H1 (cell line): ENCODE results near the gene ELP4. TPM values are rescaled to one million over a fixed set of nuclear protein-coding genes. Genes with fewer than 3 reads are reported as not detected.

Experiments used
- CTCF ChIA-PET: fragments of 300-600 bp; sonication (Branson Sonifier 250); formaldehyde crosslinking; loops from one replicate; lab custom pipeline; 2021; ENCODE audit not compliant: partially characterized antibody; lab: Charles Lee
- POLR2A ChIA-PET: fragments of 300-600 bp; sonication (Branson Sonifier 250); formaldehyde crosslinking; loops from one replicate; lab custom pipeline; 2021; ENCODE audit warnings: inconsistent platforms; ENCODE audit not compliant: partially characterized antibody; lab: Charles Lee
- DNase-seq, 2 experiments: peaks; one replicate each; pipeline versions ENCODE4 v3.0.0 to v3.0.0-alpha.2; 2010 to 2022; ENCODE audit warnings: low spot score in 2 of 2, low read depth in 1 of 2, mixed read lengths in 1 of 2
- FAIRE-seq: peaks from 2 replicates; lab custom pipeline; 2011; peaks lifted over from hg19 to GRCh38; lab: Jason Lieb, UNC
- H2AFZ ChIP-seq: 2 replicates; pipeline ENCODE4 v1.8.1; 2012; ENCODE audit warnings: low read length, inconsistent platforms
- H2AK5ac ChIP-seq: 2 replicates; pipeline ENCODE4 v1.6.1; 2013; ENCODE audit warnings: low read depth, low read length
- H2BK120ac ChIP-seq: replicated peaks from 2 replicates; pipeline ENCODE3; 2013; ENCODE audit warnings: low read depth, low read length, inconsistent platforms
- H2BK12ac ChIP-seq: 2 replicates; pipeline ENCODE4 v1.6.1; 2013; ENCODE audit warnings: low read depth, low read length
- H2BK15ac ChIP-seq: 2 replicates; pipeline ENCODE4 v1.6.1; 2013; ENCODE audit warnings: low read length
- H2BK20ac ChIP-seq: 2 replicates; pipeline ENCODE4 v1.6.1; 2013; ENCODE audit warnings: low read length
- H2BK5ac ChIP-seq: 2 replicates; pipeline ENCODE4 v1.6.1; 2013; ENCODE audit warnings: low read depth, low read length
- H3K14ac ChIP-seq: 2 replicates; pipeline ENCODE4 v1.6.1; 2013; ENCODE audit warnings: inconsistent platforms; ENCODE audit not compliant: insufficient read length
- H3K18ac ChIP-seq: 2 replicates; pipeline ENCODE4 v1.6.1; 2013; ENCODE audit warnings: low read length; ENCODE audit errors: extremely low read depth
- H3K23ac ChIP-seq: 2 replicates; pipeline ENCODE4 v1.6.1; 2013; ENCODE audit warnings: inconsistent platforms; ENCODE audit not compliant: insufficient read length
- H3K23me2 ChIP-seq: 2 replicates; pipeline ENCODE4 v1.6.1; 2013; ENCODE audit warnings: low read depth, low read length
- H3K27ac ChIP-seq: 2 replicates; pipeline ENCODE4 v1.6.1; 2011; ENCODE audit warnings: low read depth, low read length, inconsistent platforms
- H3K27me3 ChIP-seq, 4 experiments: replicated peaks in 1 of 4; 1 replicate in 1 of 4; 2 replicates in 3 of 4; pipeline versions ENCODE4 v1.6.1 to v1.8.1; 2011 to 2013; ENCODE audit warnings: low read length in 3 of 4, mild to moderate bottlenecking in 3 of 4, inconsistent platforms in 2 of 4, mixed read lengths in 2 of 4, moderate library complexity in 1 of 4; ENCODE audit not compliant: control insufficient read depth in 3 of 4, insufficient read depth in 3 of 4; ENCODE audit errors: extremely low read depth in 1 of 4
- H3K36me3 ChIP-seq, 4 experiments: 2 replicates each; pipeline versions ENCODE4 v1.6.1 to v1.8.1; 2011 to 2013; ENCODE audit warnings: mild to moderate bottlenecking in 4 of 4, low read length in 3 of 4, moderate library complexity in 2 of 4, control low read depth in 1 of 4, inconsistent platforms in 1 of 4; ENCODE audit not compliant: insufficient read depth in 4 of 4, control insufficient read depth in 2 of 4
- H3K4ac ChIP-seq: replicated peaks from 2 replicates; pipeline ENCODE3; 2013; ENCODE audit warnings: low read length, low read depth, mixed read lengths, inconsistent platforms; ENCODE audit not compliant: insufficient read length
- H3K4me1 ChIP-seq, 4 experiments: replicated peaks in 1 of 4; 1 replicate in 1 of 4; 2 replicates in 3 of 4; pipeline versions ENCODE4 v1.6.1 to v1.8.1; 2011 to 2013; ENCODE audit warnings: low read length in 3 of 4, inconsistent platforms in 2 of 4, mixed read lengths in 1 of 4; ENCODE audit not compliant: insufficient read depth in 4 of 4, control insufficient read depth in 3 of 4
- H3K4me2 ChIP-seq, 2 experiments: 2 replicates each; pipeline versions ENCODE4 v1.6.1 to v1.8.1; 2011 to 2013; ENCODE audit warnings: low read depth in 2 of 2, low read length in 2 of 2, control low read depth in 1 of 2, inconsistent platforms in 1 of 2, mild to moderate bottlenecking in 1 of 2; ENCODE audit not compliant: insufficient read depth in 1 of 2
- H3K4me3 ChIP-seq, 4 experiments: fragments of 200-600, 300-600 bp in 1 of 4; sonication (generic), shearing (Covaris generic), sonication (Bioruptor Twin) in 1 of 4; 2 replicates each; pipeline versions ENCODE4 v1.5.1 to v1.8.1; 2011 to 2016; ENCODE audit warnings: low read length in 4 of 4, low read depth in 3 of 4, control low read depth in 2 of 4, inconsistent platforms in 2 of 4, mild to moderate bottlenecking in 2 of 4, mixed read lengths in 1 of 4, moderate library complexity in 1 of 4; ENCODE audit not compliant: insufficient read depth in 2 of 4; ENCODE audit errors: extremely low read depth in 1 of 4
- H3K56ac ChIP-seq: replicated peaks from 2 replicates; pipeline ENCODE3; 2013; ENCODE audit warnings: low read depth, mild to moderate bottlenecking, mixed read lengths, low read length, inconsistent platforms; ENCODE audit not compliant: insufficient read length
- H3K79me1 ChIP-seq: 2 replicates; pipeline ENCODE4 v1.6.1; 2013; ENCODE audit warnings: low read depth, low read length, control low read depth
- H3K79me2 ChIP-seq, 2 experiments: 2 replicates each; pipeline versions ENCODE4 v1.6.1 to v1.8.1; 2012 to 2013; ENCODE audit warnings: low read length in 2 of 2, mild to moderate bottlenecking in 2 of 2, inconsistent platforms in 1 of 2; ENCODE audit not compliant: insufficient read depth in 2 of 2, control insufficient read depth in 1 of 2
- H3K9ac ChIP-seq, 4 experiments: replicated peaks in 1 of 4; 1 replicate in 1 of 4; 2 replicates in 3 of 4; pipeline versions ENCODE4 v1.6.1 to v1.8.1; 2011 to 2013; ENCODE audit warnings: low read depth in 3 of 4, low read length in 3 of 4, control low read depth in 2 of 4, mild to moderate bottlenecking in 2 of 4, moderate library complexity in 2 of 4, inconsistent platforms in 1 of 4; ENCODE audit errors: extremely low read depth in 1 of 4
- H3K9me3 ChIP-seq, 2 experiments: 2 replicates each; pipeline versions ENCODE4 v1.6.1 to v1.8.1; 2012 to 2013; ENCODE audit warnings: mild to moderate bottlenecking in 2 of 2, moderate library complexity in 2 of 2, control low read depth in 1 of 2, inconsistent platforms in 1 of 2, low read depth in 1 of 2, low read length in 1 of 2, mixed read lengths in 1 of 2; ENCODE audit not compliant: insufficient read depth in 2 of 2
- H4K20me1 ChIP-seq, 2 experiments: replicated peaks in 1 of 2; 2 replicates each; pipeline versions ENCODE3 to v1.8.1; 2011 to 2013; ENCODE audit warnings: inconsistent platforms in 2 of 2, low read length in 2 of 2, mild to moderate bottlenecking in 1 of 2; ENCODE audit not compliant: insufficient read depth in 2 of 2, control insufficient read depth in 1 of 2
- H4K5ac ChIP-seq: 2 replicates; pipeline ENCODE4 v1.6.1; 2013; ENCODE audit warnings: low read length, low read depth, mixed read lengths, inconsistent platforms; ENCODE audit not compliant: insufficient read length
- H4K8ac ChIP-seq: 2 replicates; pipeline ENCODE4 v1.8.0; 2013; ENCODE audit warnings: mild to moderate bottlenecking, moderate library complexity, low read length, inconsistent platforms; ENCODE audit not compliant: insufficient read depth; ENCODE audit errors: extremely low read depth
- H4K91ac ChIP-seq: replicated peaks from 2 replicates; pipeline ENCODE3; 2013; ENCODE audit warnings: low read length, mixed read lengths, inconsistent platforms; ENCODE audit not compliant: insufficient read length
- NRF1 ChIP-seq: IDR thresholded peaks from 2 replicates; pipeline ENCODE4 v1.6.1; 2011; ENCODE audit warnings: mild to moderate bottlenecking, low read depth, low read length, improper control_type of control experiment
- SAP30 ChIP-seq: fragments of 300-600 bp; sonication (generic); IDR thresholded peaks from 2 replicates; pipeline ENCODE4 v1.7.1; 2012; ENCODE audit warnings: low read length, moderate library complexity, mild to moderate bottlenecking, inconsistent platforms; ENCODE audit not compliant: insufficient read depth, insufficient replicate concordance
- WGBS, 2 experiments: shearing (Covaris generic) in 1 of 2; methylation state at CpG; one replicate each; pipeline versions ENCODE4 v1.1.6 to v1.1.7; 2013 to 2015; ENCODE audit warnings: low lambda C conversion rate in 2 of 2, mixed read lengths in 2 of 2, inconsistent platforms in 1 of 2, low coverage in 1 of 2, missing lambda C conversion rate in 1 of 2; ENCODE audit not compliant: insufficient replicate concordance in 2 of 2, insufficient coverage in 1 of 2, insufficient read length in 1 of 2; ENCODE audit errors: extremely low coverage in 1 of 2, missing lambda C conversion rate in 1 of 2; 5-methylcytosine and 5-hydroxymethylcytosine counted together
- polyA plus RNA-seq, 7 experiments: library from polyadenylated mRNA; depleted of rRNA in 3 of 7; stranded (reverse) in 5 of 7; unstranded in 2 of 7; fragments of >200 nt in 5 of 7; fragments of 200-250 nt in 2 of 7; gene quantifications; 1 replicate in 5 of 7; 2 replicates in 1 of 7; 4 replicates in 1 of 7; pipeline versions ENCODE4 v1.2.1 to v1.2.3, GENCODE V29; 2011 to 2013; ENCODE audit warnings: missing spikeins in 2 of 7, mixed read lengths in 2 of 7
- total RNA-seq: library from RNA; stranded (reverse); fragmentation: NEBNext Ultra II Directional; extraction: Animal tissue kit (Norgen Biotek cat#: 25700); gene quantifications from 2 replicates; pipeline ENCODE4 v1.2.1, GENCODE V29; 2021

Gene ELP4
- total and polyA plus RNA-seq, 2 of the 8 experiments (the other 6 are each of a cell fraction or from before 2014, with no cell fraction given), result 14.0 to 18.6 TPM

DNA sequence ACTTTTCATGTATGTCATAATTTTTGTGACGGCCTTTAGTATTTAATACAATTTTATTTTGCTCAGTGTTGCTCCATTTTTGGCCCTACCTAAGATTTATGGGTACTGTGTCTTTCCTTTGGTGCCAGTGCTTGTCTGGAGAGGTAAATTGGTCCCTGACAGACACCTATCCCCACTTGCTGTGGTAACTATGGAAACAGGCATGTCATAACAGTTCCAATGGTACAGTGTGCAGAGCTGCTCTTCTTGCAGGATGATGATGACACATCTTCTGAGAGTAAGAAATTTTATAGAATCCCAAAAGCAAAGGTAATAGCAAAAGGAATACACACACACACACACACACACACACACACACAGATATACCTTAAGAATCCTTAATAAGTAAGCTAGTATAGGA, 118.5 kb downstream of the ELP4 start:
- Histone ChIP-seq H2BK5ac (no peak overlapping the region), H3K4me3 (no peak overlapping the region), H3K23ac (no peak overlapping the region), H2BK120ac (no peak overlapping the region), H4K20me1 (no peaks in the 10 kb centered on the region), H3K14ac (no peak overlapping the region), H2BK20ac (no peak overlapping the region), H2AK5ac (no peak overlapping the region), H3K4me1 (no peaks in the 10 kb centered on the region), H3K18ac (no peak overlapping the region), H2AFZ (no peak overlapping the region), H3K36me3 (no peaks in the 10 kb centered on the region), H3K79me1 (no peaks in the 10 kb centered on the region), H3K27ac (no peak overlapping the region), H3K23me2 (no peaks in the 10 kb centered on the region), H3K9ac (no peak overlapping the region), H3K4ac (no peak overlapping the region), H3K79me2 (no peaks in the 10 kb centered on the region), H4K91ac (no peak overlapping the region), H4K8ac (no peak overlapping the region), H3K27me3 (no peaks in the 10 kb centered on the region), H3K4me2 (no peak overlapping the region), H3K56ac (no peak overlapping the region), H3K9me3 (no peaks in the 10 kb centered on the region), H4K5ac (no peak overlapping the region), H2BK12ac (no peak overlapping the region), H2BK15ac (no peak overlapping the region)
- DNase-seq (no peak), FAIRE-seq (no peak)
- POLR2A ChIA-PET, result interaction anchor here (0.7 kb wide), 1 partner anchor 98 kb away, joined by 3 read pairs; no protein-coding TSS in a partner anchor
- WGBS, 2 experiments, result 95% methylated on average over 1 of the region's 1 CpG; no CpG with 5 or more reads in 1 of the 2 experiments
- no peak for TF ChIP-seq SAP30
- no peak for TF ChIP-seq NRF1
- CTCF ChIA-PET, result interaction anchor here (0.8 kb wide), 1 partner anchor 13 kb away, joined by 4 read pairs; no protein-coding TSS in a partner anchor
